ENCODE measurements around the gene TSHZ2.

DNA sequence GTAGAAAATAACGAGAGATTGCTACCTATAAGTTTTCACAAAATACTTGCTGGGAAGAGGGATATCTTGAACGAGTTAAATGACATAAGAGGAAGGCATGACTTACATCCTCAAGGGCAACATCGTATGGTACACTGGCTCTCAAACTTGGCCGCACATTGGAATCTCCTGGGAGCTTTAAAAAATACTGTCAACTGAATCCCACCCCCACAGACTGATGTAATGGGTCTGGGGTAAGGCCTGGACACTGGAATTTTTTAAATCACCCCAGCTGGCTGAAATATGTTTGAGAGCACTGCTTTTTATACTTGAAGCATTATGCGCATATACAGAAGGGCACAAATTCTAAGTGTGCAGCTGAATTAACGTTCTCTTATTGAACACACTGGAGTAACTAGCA is 8.0 kb upstream of the TSHZ2 start:
- TF ChIP-seq, protein P1, sequence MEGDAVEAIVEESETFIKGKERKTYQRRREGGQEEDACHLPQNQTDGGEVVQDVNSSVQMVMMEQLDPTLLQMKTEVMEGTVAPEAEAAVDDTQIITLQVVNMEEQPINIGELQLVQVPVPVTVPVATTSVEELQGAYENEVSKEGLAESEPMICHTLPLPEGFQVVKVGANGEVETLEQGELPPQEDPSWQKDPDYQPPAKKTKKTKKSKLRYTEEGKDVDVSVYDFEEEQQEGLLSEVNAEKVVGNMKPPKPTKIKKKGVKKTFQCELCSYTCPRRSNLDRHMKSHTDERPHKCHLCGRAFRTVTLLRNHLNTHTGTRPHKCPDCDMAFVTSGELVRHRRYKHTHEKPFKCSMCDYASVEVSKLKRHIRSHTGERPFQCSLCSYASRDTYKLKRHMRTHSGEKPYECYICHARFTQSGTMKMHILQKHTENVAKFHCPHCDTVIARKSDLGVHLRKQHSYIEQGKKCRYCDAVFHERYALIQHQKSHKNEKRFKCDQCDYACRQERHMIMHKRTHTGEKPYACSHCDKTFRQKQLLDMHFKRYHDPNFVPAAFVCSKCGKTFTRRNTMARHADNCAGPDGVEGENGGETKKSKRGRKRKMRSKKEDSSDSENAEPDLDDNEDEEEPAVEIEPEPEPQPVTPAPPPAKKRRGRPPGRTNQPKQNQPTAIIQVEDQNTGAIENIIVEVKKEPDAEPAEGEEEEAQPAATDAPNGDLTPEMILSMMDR (IDR thresholded peaks at IDR 0.05) = no peak
- TF ChIP-seq POLR2AphosphoS5 (IDR thresholded peaks at IDR 0.05; ENCODE audit: insufficient read depth in 1 of 2, low read depth in 1 of 2) (no peak), POLR2A (IDR thresholded peaks at IDR 0.05) (no peak)

Data from vagina (tissue), 2 donors.